ENCODE measurements around the gene C5orf58. TPM values are rescaled to one million over a fixed set of nuclear protein-coding genes. Genes with fewer than 3 reads are reported as not detected.
"Not testable (repeated sequence)": the region's sequence is repeated elsewhere in the genome, so short reads cannot be mapped to it uniquely, and the experiment has no call there.

C5orf58 gene
- total and polyA plus RNA-seq, 2 donors from 2014 or later: not detected

DNA sequence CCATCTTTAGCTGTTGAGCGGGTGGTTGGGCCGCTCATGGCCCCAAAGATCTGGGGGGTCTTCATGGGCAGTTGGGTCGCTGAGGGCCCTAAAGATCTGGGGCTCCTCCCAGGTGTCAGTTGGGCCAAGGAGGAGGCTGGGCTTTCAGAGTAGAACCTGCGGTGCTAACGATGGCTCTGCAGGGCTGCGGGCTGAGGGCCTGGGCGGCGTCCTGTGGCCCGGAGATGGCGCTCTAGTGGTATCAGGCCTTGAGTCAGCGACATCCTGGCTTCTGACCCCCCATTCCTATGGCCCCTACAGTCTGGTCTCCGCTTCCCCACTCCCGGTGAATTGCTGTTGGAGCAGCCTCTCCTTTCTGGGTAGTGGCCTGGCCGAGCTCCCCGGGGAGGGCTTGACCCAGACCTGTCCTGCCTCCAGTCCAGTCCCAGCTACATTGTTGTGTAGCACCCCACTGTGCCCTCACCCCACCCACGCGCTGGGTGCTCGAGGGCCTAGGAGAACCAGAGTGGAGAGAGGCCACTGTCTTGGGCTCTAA is 640 bp downstream of the C5orf58 start:
- intact Hi-C loops (cut with DNase I): no loop called here
- no peaks in the 10 kb centered on the region for H3K36me3 ChIP-seq (ENCODE audit: control insufficient read depth in 2 of 3, insufficient read depth in 3 of 3, low read length in 3 of 3)
- TF ChIP-seq, protein P1, sequence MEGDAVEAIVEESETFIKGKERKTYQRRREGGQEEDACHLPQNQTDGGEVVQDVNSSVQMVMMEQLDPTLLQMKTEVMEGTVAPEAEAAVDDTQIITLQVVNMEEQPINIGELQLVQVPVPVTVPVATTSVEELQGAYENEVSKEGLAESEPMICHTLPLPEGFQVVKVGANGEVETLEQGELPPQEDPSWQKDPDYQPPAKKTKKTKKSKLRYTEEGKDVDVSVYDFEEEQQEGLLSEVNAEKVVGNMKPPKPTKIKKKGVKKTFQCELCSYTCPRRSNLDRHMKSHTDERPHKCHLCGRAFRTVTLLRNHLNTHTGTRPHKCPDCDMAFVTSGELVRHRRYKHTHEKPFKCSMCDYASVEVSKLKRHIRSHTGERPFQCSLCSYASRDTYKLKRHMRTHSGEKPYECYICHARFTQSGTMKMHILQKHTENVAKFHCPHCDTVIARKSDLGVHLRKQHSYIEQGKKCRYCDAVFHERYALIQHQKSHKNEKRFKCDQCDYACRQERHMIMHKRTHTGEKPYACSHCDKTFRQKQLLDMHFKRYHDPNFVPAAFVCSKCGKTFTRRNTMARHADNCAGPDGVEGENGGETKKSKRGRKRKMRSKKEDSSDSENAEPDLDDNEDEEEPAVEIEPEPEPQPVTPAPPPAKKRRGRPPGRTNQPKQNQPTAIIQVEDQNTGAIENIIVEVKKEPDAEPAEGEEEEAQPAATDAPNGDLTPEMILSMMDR (IDR thresholded peaks at IDR 0.05; ENCODE audit: borderline replicate concordance, extremely low read depth, insufficient read depth): no peak
- no peak overlapping the region for H3K27ac ChIP-seq (ENCODE audit: low read depth in 2 of 2, low read length in 2 of 2)
- H3K27me3 ChIP-seq (ENCODE audit: control insufficient read depth, insufficient read depth, low read length): no peaks in the 10 kb centered on the region
- H3K9ac ChIP-seq (ENCODE audit: low read length in 3 of 3): no peak overlapping the region
- no peaks in the 10 kb centered on the region for H3K4me1 ChIP-seq (ENCODE audit: control insufficient read depth in 2 of 3, insufficient read depth in 2 of 3, low read depth in 1 of 3, low read length in 3 of 3)
- DNase-seq: no peak
- no peak overlapping the region for H3K4me3 ChIP-seq (ENCODE audit: low read length in 3 of 3)
- no peak for FAIRE-seq
- H3K9me3 ChIP-seq (ENCODE audit: control insufficient read depth in 2 of 3, insufficient read depth in 1 of 3, low read length in 3 of 3): no peaks in the 10 kb centered on the region

DNA sequence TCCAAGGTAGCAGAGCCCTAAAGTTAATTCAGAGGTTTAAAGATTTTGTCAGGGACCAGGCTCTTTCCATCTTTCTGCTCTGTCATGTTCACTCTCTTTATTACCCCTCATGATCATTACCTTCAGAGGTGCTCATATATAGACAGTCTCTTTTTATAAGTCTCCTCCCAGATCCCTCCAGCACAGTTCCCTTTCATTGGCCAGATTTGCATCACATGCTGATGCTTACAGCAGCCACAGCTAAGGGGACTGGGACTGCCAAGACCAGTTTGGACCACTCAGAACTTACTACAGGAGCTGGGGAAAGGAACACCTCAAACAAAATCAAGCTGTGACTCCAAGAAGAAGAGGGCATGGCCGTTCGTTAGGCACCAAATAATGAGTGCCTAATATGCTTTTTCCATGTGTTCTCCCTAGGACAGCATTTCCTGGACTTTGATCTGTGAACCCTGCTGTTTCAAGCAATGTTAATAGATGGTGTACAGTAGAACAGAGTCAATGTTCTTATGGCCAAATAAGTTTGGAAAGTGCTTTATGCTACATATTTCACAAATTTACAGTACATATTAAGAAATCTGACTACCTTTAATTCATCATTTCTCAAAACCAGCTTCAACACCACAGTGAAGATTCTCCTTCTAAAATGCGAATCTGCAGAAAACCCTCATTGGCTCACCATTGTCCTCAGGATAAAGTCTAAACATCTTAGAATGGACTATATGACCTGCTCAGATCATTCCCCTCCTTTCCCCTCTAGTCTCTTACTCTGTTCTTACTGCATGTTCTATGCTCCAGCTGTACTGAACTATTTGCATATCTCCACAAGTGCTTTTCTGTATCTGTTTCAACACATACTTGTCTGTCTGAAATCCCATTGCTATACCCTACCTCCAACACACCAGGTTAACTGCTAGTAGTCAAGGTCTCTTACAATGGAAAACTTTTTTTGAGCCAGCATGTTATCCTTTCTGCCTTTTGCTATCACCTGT is 3.4 kb downstream of the C5orf58 start:
- H3K27ac ChIP-seq (ENCODE audit: low read depth in 2 of 2, low read length in 2 of 2): no peak overlapping the region
- H3K27me3 ChIP-seq (ENCODE audit: control insufficient read depth, insufficient read depth, low read length): no peaks in the 10 kb centered on the region
- no peak overlapping the region for H3K4me3 ChIP-seq (ENCODE audit: low read length in 3 of 3)
- intact Hi-C loops (cut with DNase I): no loop called here
- TF ChIP-seq, protein P1 (IDR thresholded peaks at IDR 0.05; ENCODE audit: borderline replicate concordance, extremely low read depth, insufficient read depth): no peak
- H3K9ac ChIP-seq (ENCODE audit: low read length in 3 of 3): no peak overlapping the region
- H3K36me3 ChIP-seq (ENCODE audit: control insufficient read depth in 2 of 3, insufficient read depth in 3 of 3, low read length in 3 of 3): no peaks in the 10 kb centered on the region
- DNase-seq (no peak), FAIRE-seq (no peak)
- H3K9me3 ChIP-seq (ENCODE audit: control insufficient read depth in 2 of 3, insufficient read depth in 1 of 3, low read length in 3 of 3): no peaks in the 10 kb centered on the region
- no peaks in the 10 kb centered on the region for H3K4me1 ChIP-seq (ENCODE audit: control insufficient read depth in 2 of 3, insufficient read depth in 2 of 3, low read depth in 1 of 3, low read length in 3 of 3)

DNA sequence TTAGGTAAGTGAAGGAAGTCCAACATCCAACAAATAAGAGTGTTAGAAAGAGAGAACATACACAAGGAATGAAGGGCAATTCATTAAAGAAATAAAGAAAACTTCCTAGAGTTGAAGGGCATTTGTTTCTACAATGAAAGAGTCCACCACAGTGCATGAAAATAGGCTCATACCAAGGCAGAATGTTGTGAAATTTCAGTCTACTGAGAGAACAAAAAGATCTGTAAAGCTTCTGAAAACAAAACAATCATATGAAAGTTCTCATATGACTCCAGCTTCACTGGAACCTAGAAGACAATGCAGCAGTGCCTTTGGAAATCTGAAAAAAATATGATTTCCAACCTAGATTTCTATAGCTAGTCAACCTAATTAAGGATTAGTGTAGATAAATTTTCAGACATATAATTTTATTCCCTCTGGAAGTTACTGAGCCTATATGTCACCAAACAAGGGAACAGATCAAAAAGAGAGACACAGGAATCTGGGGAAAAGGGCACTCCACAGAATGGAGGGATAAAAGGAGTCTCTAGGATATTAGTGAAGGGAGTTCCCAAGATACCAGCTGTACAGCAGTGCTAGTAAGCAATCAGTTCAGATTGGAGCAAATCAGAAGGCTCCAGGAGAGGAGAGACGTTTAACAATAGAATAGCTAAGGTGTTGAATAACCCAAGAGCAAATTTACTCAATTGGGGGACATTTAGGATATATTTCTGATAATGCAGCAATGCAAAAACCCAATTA is 5.8 kb downstream of the C5orf58 start:
- Histone ChIP-seq H3K4me3 (ENCODE audit: low read length in 3 of 3) (no peak overlapping the region), H3K9me3 (ENCODE audit: control insufficient read depth in 2 of 3, insufficient read depth in 1 of 3, low read length in 3 of 3) (no peaks in the 10 kb centered on the region), H3K4me1 (ENCODE audit: control insufficient read depth in 2 of 3, insufficient read depth in 2 of 3, low read depth in 1 of 3, low read length in 3 of 3) (no peaks in the 10 kb centered on the region), H3K27me3 (ENCODE audit: control insufficient read depth, insufficient read depth, low read length) (no peaks in the 10 kb centered on the region), H3K27ac (ENCODE audit: low read depth in 2 of 2, low read length in 2 of 2) (no peak overlapping the region), H3K9ac (ENCODE audit: low read length in 3 of 3) (no peak overlapping the region), H3K36me3 (ENCODE audit: control insufficient read depth in 2 of 3, insufficient read depth in 3 of 3, low read length in 3 of 3) (no peaks in the 10 kb centered on the region)
- FAIRE-seq (no peak), DNase-seq (no peak)
- intact Hi-C loops (cut with DNase I): no loop called here
- TF ChIP-seq, protein P1 (IDR thresholded peaks at IDR 0.05; ENCODE audit: borderline replicate concordance, extremely low read depth, insufficient read depth): no peak

DNA sequence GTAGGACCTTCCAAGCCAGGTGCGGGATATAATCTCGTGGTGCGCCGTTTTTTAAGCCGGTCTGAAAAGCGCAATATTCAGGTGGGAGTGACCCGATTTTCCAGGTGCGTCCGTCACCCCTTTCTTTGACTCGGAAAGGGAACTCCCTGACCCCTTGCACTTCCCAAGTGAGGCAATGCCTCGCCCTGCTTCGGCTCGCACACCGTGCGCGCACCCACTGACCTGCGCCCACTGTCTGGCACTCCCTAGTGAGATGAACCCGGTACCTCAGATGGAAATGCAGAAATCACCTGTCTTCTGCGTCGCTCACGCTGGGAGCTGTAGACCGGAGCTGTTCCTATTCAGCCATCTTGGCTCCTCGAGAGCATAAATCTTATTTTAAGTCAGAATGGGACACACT is 12.7 kb downstream of the C5orf58 start:
- H3K4me3 ChIP-seq (ENCODE audit: low read length in 3 of 3); H3K9ac ChIP-seq (ENCODE audit: low read length in 3 of 3); H3K9me3 ChIP-seq (ENCODE audit: control insufficient read depth in 2 of 3, insufficient read depth in 1 of 3, low read length in 3 of 3); intact Hi-C loops (cut with DNase I); H3K4me1 ChIP-seq (ENCODE audit: control insufficient read depth in 2 of 3, insufficient read depth in 2 of 3, low read depth in 1 of 3, low read length in 3 of 3); FAIRE-seq; DNase-seq; H3K36me3 ChIP-seq (ENCODE audit: control insufficient read depth in 2 of 3, insufficient read depth in 3 of 3, low read length in 3 of 3); H3K27ac ChIP-seq (ENCODE audit: low read depth in 2 of 2, low read length in 2 of 2); H3K27me3 ChIP-seq (ENCODE audit: control insufficient read depth, insufficient read depth, low read length): not testable (repeated sequence)
